K562 (cell line): ENCODE data around the gene TTLL4. TPM values are rescaled to one million over a fixed set of nuclear protein-coding genes. Genes with fewer than 3 reads are reported as not detected.

Experiments
- ATAC-seq: fragments of 200-7000 bp; cut with Tn5 transposase; 3 replicates; pipeline ENCODE4 v1.9.1; 2020; ENCODE audit warnings: moderate library complexity
- BruUV-seq: library from RNA; stranded (reverse); fragments of 400-500 nt; replicated peaks from 2 replicates; lab custom pipeline; 2021; lab: Mats Ljungman, UMichigan
- CTCF ChIA-PET: fragments of 300-600 bp; formaldehyde crosslinking; extraction: SDS; loops from one replicate; lab custom pipeline; 2021; ENCODE audit warnings: low intra/inter-chr PET ratio; lab: Yijun Ruan, JAX
- POLR2A ChIA-PET: fragments of 300-600, 350-650 bp; sonication (Branson Sonifier 250); formaldehyde crosslinking; extraction: SDS; loops from one replicate; lab custom pipeline; 2021; ENCODE audit warnings: antibody characterized with exemption, inconsistent platforms; lab: Yijun Ruan, JAX
- DNase-seq, 4 experiments: peaks; one replicate each; pipeline versions ENCODE4 v3.0.0 to v3.0.0-alpha.2; 2011 to 2018; ENCODE audit warnings: low spot score in 3 of 4, mixed read lengths in 3 of 4; ENCODE audit errors: extremely low read depth in 1 of 4
- FAIRE-seq: peaks from 2 replicates; lab custom pipeline; 2011; peaks lifted over from hg19 to GRCh38; lab: Jason Lieb, UNC
- H2AFZ ChIP-seq: 2 replicates; pipeline ENCODE4 v1.6.0; 2011; ENCODE audit warnings: low read depth, low read length, control low read depth, inconsistent platforms
- H3K27ac ChIP-seq: fragments of 200-600 bp; 3 replicates; pipeline ENCODE4 v1.8.0; 2011; ENCODE audit warnings: low read depth, mild to moderate bottlenecking, control low read depth, inconsistent platforms, low read length, moderate library complexity, mixed read lengths; ENCODE audit errors: extremely low read depth
- H3K27me3 ChIP-seq, 2 experiments: fragments of 300-600 bp in 1 of 2; 2 replicates in 1 of 2; 3 replicates in 1 of 2; pipeline versions ENCODE4 v1.6.0 to v1.8.0; 2011; ENCODE audit warnings: inconsistent platforms in 2 of 2, low read length in 2 of 2, mild to moderate bottlenecking in 1 of 2, mixed read lengths in 1 of 2, moderate library complexity in 1 of 2; ENCODE audit not compliant: control insufficient read depth in 2 of 2, insufficient read depth in 2 of 2
- H3K36me3 ChIP-seq: fragments of 300-600 bp; 3 replicates; pipeline ENCODE4 v1.8.0; 2011; ENCODE audit warnings: mild to moderate bottlenecking, low read length, inconsistent platforms; ENCODE audit not compliant: control insufficient read depth, insufficient read depth
- H3K4me1 ChIP-seq, 2 experiments: fragments of 200-600 bp in 1 of 2; replicated peaks in 1 of 2; 2 replicates in 1 of 2; 3 replicates in 1 of 2; pipeline versions ENCODE4 v1.5.1 to v1.8.0; 2011; ENCODE audit warnings: inconsistent platforms in 2 of 2, low read length in 2 of 2, mild to moderate bottlenecking in 1 of 2, mixed read lengths in 1 of 2, moderate library complexity in 1 of 2; ENCODE audit not compliant: control insufficient read depth in 2 of 2, insufficient read depth in 2 of 2
- H3K4me2 ChIP-seq: 2 replicates; pipeline ENCODE4 v1.6.1; 2011; ENCODE audit warnings: low read length, control low read depth, inconsistent platforms, mixed read lengths; ENCODE audit not compliant: insufficient read depth
- H3K4me3 ChIP-seq: fragments of 200-600 bp; sonication (generic), shearing (Covaris generic); 2 replicates; pipeline ENCODE4 v1.5.1; 2016; ENCODE audit warnings: control low read depth, inconsistent platforms
- H3K79me2 ChIP-seq: fragments of 200-600 bp; 3 replicates; pipeline ENCODE4 v1.8.0; 2011; ENCODE audit warnings: low read length, inconsistent platforms; ENCODE audit not compliant: control insufficient read depth, insufficient read depth
- H3K9ac ChIP-seq, 2 experiments: 2 replicates each; pipeline versions ENCODE4 v1.6.0 to v1.6.1; 2011; ENCODE audit warnings: low read depth in 2 of 2, low read length in 2 of 2, control low read depth in 1 of 2, inconsistent platforms in 1 of 2, mild to moderate bottlenecking in 1 of 2, mixed read lengths in 1 of 2; ENCODE audit not compliant: insufficient read depth in 1 of 2
- H3K9me1 ChIP-seq: one replicate; pipeline ENCODE4 v1.6.0; 2011; ENCODE audit warnings: inconsistent platforms, mild to moderate bottlenecking, low read length, moderate library complexity; ENCODE audit not compliant: control insufficient read depth, insufficient read depth
- H3K9me3 ChIP-seq: replicated peaks from 2 replicates; pipeline ENCODE4 v1.5.1; 2011; ENCODE audit warnings: low read depth, low read length, inconsistent platforms; ENCODE audit not compliant: control insufficient read depth, insufficient read depth
- H4K20me1 ChIP-seq: replicated peaks from 2 replicates; pipeline ENCODE4 v1.6.1; 2011; ENCODE audit warnings: low read length, inconsistent platforms, mixed read lengths; ENCODE audit not compliant: control insufficient read depth, insufficient read depth
- FUS ChIP-seq: fragments of 200-400 bp; formaldehyde crosslinking; optimal IDR thresholded peaks from 2 replicates; pipeline ENCODE3; 2017; ENCODE audit warnings: low read depth, low read length
- NFE2L1 ChIP-seq: fragments of 450-650 bp; IDR thresholded peaks from 2 replicates; pipeline ENCODE4 v1.6.1; 2016; ENCODE audit warnings: missing genetic modification characterization, low read depth, mild to moderate bottlenecking, missing compliant biosample characterization, moderate library complexity, borderline replicate concordance
- SMARCE1 ChIP-seq: fragments of 450-650 bp; IDR thresholded peaks from 2 replicates; pipeline ENCODE4 v1.7.1; 2016; ENCODE audit warnings: mild to moderate bottlenecking
- ZNF143 ChIP-seq: sonication (generic); formaldehyde crosslinking; IDR thresholded peaks from 2 replicates; pipeline ENCODE4 v1.9.0; 2022; ENCODE audit warnings: mild to moderate bottlenecking, missing genetic modification reagents
- ZNF766 ChIP-seq: fragments of 200-800 bp; sonication (Bioruptor generic); conservative IDR thresholded peaks from 2 replicates; pipeline ENCODE4 v1.6.1; 2016; ENCODE audit warnings: missing genetic modification characterization, missing compliant biosample characterization
- ZSCAN32 ChIP-seq: fragments of 450-650 bp; formaldehyde crosslinking; IDR thresholded peaks from 2 replicates; pipeline ENCODE4 v1.4.0; 2020; ENCODE audit warnings: mild to moderate bottlenecking, moderate library complexity
- WGBS: fragments of 100-300 bp; shearing (Covaris generic); methylation state at CpG from one replicate; pipeline ENCODE4 v1.1.6; 2016; ENCODE audit warnings: low coverage, mixed read lengths; ENCODE audit not compliant: insufficient coverage; ENCODE audit errors: missing lambda C conversion rate; 5-methylcytosine and 5-hydroxymethylcytosine counted together
- in situ Hi-C: fragments of 300-500 bp; cut with MboI; formaldehyde crosslinking; loops from 4 replicates; pipeline ENCODE4 v1.15.0; 2018; ENCODE audit warnings: inconsistent platforms, mixed read lengths
- intact Hi-C: fragments of 100-400 bp; cut with micrococcal nuclease; formaldehyde crosslinking; loops from 2 replicates; pipeline ENCODE4 v1.14.2; 2022
- polyA plus RNA-seq, 8 experiments: library from polyadenylated mRNA; depleted of rRNA in 4 of 8; stranded (reverse) in 5 of 8; unstranded in 3 of 8; fragments of >200 nt; fragmentation: Nextera tagmentation in 2 of 8; fragmentation: Illumina TruSeq in 1 of 8; extraction: Ambion mirVana in 2 of 8; extraction: Trizol in 1 of 8; gene quantifications; 2 replicates each; pipeline versions ENCODE4 v1.2.1 to v1.2.3, GENCODE V29; 2011 to 2014; ENCODE audit warnings: inconsistent platforms in 1 of 8, missing spikeins in 1 of 8
- total RNA-seq, 7 experiments: library from RNA; depleted of rRNA in 6 of 7; stranded (reverse); fragments of >200 nt in 6 of 7; fragmentation: Illumina TruSeq in 2 of 7; extraction: Trizol in 2 of 7; gene quantifications; 2 replicates each; pipeline versions ENCODE4 v1.2.1 to v1.2.3, GENCODE V29; 2011 to 2021; ENCODE audit warnings: low replicate concordance in 1 of 7
- TF ChIP-seq, protein P1 (sequence below): fragments of 150-350 bp; IDR thresholded peaks from 2 replicates; pipeline ENCODE4 v1.6.1; 2014; ENCODE audit warnings: low read depth, mild to moderate bottlenecking, low read length, borderline replicate concordance

The TTLL4 gene
- total and polyA plus RNA-seq, 9 of the 15 experiments (the other 6 are each of a cell fraction or from before 2014, with no cell fraction given) = 12.6 to 67.5 (median 24.5) TPM

DNA sequence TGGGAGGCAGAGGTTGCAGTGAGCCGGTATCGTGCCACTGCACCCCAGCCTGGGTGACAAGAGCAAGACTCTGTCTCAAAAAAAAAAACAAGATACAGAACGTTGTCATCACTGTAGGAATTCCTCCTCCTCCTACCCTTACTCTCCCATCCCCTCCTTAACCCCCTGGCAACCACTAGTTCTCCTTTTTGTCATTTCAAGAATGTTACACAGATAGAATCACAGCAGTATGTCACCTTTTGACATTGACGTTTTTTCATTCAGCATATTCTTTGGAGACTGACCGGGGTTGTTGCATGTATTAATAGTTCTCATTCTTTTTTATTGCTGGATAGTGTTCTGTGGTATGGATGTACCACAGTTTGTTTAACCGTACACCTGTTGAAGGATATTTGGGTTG, 32.4 kb downstream of the TTLL4 start (continued):
- TF ChIP-seq, protein P1, sequence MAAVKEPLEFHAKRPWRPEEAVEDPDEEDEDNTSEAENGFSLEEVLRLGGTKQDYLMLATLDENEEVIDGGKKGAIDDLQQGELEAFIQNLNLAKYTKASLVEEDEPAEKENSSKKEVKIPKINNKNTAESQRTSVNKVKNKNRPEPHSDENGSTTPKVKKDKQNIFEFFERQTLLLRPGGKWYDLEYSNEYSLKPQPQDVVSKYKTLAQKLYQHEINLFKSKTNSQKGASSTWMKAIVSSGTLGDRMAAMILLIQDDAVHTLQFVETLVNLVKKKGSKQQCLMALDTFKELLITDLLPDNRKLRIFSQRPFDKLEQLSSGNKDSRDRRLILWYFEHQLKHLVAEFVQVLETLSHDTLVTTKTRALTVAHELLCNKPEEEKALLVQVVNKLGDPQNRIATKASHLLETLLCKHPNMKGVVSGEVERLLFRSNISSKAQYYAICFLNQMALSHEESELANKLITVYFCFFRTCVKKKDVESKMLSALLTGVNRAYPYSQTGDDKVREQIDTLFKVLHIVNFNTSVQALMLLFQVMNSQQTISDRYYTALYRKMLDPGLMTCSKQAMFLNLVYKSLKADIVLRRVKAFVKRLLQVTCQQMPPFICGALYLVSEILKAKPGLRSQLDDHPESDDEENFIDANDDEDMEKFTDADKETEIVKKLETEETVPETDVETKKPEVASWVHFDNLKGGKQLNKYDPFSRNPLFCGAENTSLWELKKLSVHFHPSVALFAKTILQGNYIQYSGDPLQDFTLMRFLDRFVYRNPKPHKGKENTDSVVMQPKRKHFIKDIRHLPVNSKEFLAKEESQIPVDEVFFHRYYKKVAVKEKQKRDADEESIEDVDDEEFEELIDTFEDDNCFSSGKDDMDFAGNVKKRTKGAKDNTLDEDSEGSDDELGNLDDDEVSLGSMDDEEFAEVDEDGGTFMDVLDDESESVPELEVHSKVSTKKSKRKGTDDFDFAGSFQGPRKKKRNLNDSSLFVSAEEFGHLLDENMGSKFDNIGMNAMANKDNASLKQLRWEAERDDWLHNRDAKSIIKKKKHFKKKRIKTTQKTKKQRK = no peak
- TF ChIP-seq SMARCE1 (no peak), ZSCAN32 (CRISPR knock-in tag) (no peak), ZNF143 (no peak), FUS (no peak)
- TF ChIP-seq, all 486 proteins: peak for 4

DNA sequence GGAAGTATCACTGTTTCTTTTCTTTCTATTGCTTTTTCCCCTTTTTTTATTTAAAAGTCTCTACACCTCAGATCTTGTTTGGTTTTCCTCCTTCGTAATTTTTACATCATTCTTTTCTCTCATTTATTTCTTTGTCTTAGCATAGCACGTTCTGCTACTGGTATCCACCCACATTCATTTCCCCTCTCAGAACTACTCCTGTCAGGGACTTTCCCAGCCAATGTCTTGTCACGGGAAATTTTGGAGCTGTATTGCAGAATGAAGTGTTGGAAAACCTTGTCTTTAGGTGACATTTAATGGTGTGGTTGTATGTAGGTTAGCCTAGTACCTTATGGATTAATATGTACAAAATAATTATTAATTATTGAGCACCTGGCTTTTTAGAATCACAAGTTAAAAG, 34.0 kb downstream of the TTLL4 start:
- Histone ChIP-seq H3K36me3 (peaks cover 68% of the 10 kb centered on the region; the same call in 2 of the 3 replicates), H4K20me1 (no peaks in the 10 kb centered on the region), H2AFZ (0 out of 2 replicates have a peak overlapping the region, but pooled peaks have one; percentile 35), H3K4me3 (no peak overlapping the region), H3K27me3 (no peaks in the 10 kb centered on the region), H3K79me2 (no peaks in the 10 kb centered on the region), H3K4me2 (no peak overlapping the region), H3K27ac (peak overlapping the region; percentile 78), H3K9ac (no peak overlapping the region; a peak in 1 of 4 replicates), H3K4me1 (peaks cover 5 to 12% of the 10 kb centered on the region in 2 experiments; a peak in 3 of 5 replicates), H3K9me3 (no peaks in the 10 kb centered on the region)
- BruUV-seq = no TSS peak
- in situ Hi-C loops = no loop called here
- DNase-seq (no peak), ATAC-seq (no peak)
- 92% methylated on average over 3 of the region's 3 CpGs for WGBS
- POLR2A ChIA-PET = interaction anchor here (0.6 kb wide), 1 partner anchor 10 kb away, joined by 7 read pairs; no protein-coding TSS in a partner anchor
- CTCF ChIA-PET = no interaction called here
- TF ChIP-seq ZNF766 (0 out of 2 replicates have a peak, but pooled peaks have one; percentile 2), NFE2L1 (tag) (no peak)
- TF ChIP-seq, all 486 proteins: peak for 1
- intact Hi-C loops = no loop called here
- no peaks in the 10 kb centered on the region for H3K9me1 ChIP-seq
- FAIRE-seq = no peak
